Neural cell (in vitro differentiated cells): ENCODE results near the gene CIZ1. TPM values are rescaled to one million over a fixed set of nuclear protein-coding genes. Genes with fewer than 3 reads are reported as not detected.

Experiments
- H2AFZ ChIP-seq: fragments of 200-600, 300-800 bp; sonication (generic), shearing (Covaris generic); 2 replicates; pipeline ENCODE4 v1.6.0; 2014; ENCODE audit warnings: low read depth, mild to moderate bottlenecking, antibody characterized with exemption, low read length, moderate library complexity
- H3F3A ChIP-seq: fragments of 200-600 bp; shearing (Covaris generic); 2 replicates; pipeline ENCODE4 v1.6.1; 2016; ENCODE audit warnings: mild to moderate bottlenecking, moderate library complexity, mixed read lengths, antibody characterized with exemption, low read length; ENCODE audit not compliant: insufficient read depth, poor library complexity, severe bottlenecking
- H3K27ac ChIP-seq: fragments of 200-600, 300-800 bp; sonication (generic), shearing (Covaris generic); 2 replicates; pipeline ENCODE4 v1.5.1; 2014; ENCODE audit warnings: mild to moderate bottlenecking, low read length, moderate library complexity
- H3K27me3 ChIP-seq: fragments of 300-800, 200-600 bp; sonication (generic), shearing (Covaris generic); 2 replicates; pipeline ENCODE4 v1.6.0; 2014; ENCODE audit warnings: mild to moderate bottlenecking, low read depth, low read length, moderate library complexity; ENCODE audit not compliant: insufficient read depth
- H3K36me3 ChIP-seq: fragments of 300-800, 200-600 bp; sonication (generic), shearing (Covaris generic); 2 replicates; pipeline ENCODE4 v1.5.1; 2014; ENCODE audit warnings: mild to moderate bottlenecking, antibody characterized with exemption, low read length, moderate library complexity; ENCODE audit not compliant: insufficient read depth
- H3K4me2 ChIP-seq: fragments of 300-800, 200-600 bp; sonication (generic), shearing (Covaris generic); 2 replicates; pipeline ENCODE4 v1.6.0; 2014; ENCODE audit warnings: mild to moderate bottlenecking, low read length
- H3K4me3 ChIP-seq: fragments of 300-800, 200-600 bp; sonication (generic), shearing (Covaris generic); 2 replicates; pipeline ENCODE4 v1.5.1; 2014; ENCODE audit warnings: mild to moderate bottlenecking, low read length, moderate library complexity
- H3K79me2 ChIP-seq: fragments of 200-600 bp; shearing (Covaris generic); replicated peaks from 2 replicates; pipeline ENCODE4 v1.6.0; 2014; ENCODE audit warnings: mild to moderate bottlenecking, low read length, moderate library complexity; ENCODE audit not compliant: insufficient read depth
- H3K9ac ChIP-seq: fragments of 300-800, 200-600 bp; sonication (generic), shearing (Covaris generic); 2 replicates; pipeline ENCODE4 v1.6.1; 2016; ENCODE audit warnings: mild to moderate bottlenecking, low read length, mixed read lengths
- H3K9me2 ChIP-seq: fragments of 200-600 bp; shearing (Covaris generic); 2 replicates; pipeline ENCODE4 v1.6.1; 2016; ENCODE audit warnings: mild to moderate bottlenecking, low read length, mixed read lengths; ENCODE audit not compliant: insufficient read depth
- H3K9me3 ChIP-seq: fragments of 200-600, 300-800 bp; sonication (generic), shearing (Covaris generic); 2 replicates; pipeline ENCODE4 v1.6.1; 2016; ENCODE audit warnings: mild to moderate bottlenecking, mixed run types, low read length, moderate library complexity, mixed read lengths
- H4K20me1 ChIP-seq: fragments of 200-600 bp; shearing (Covaris generic); 2 replicates; pipeline ENCODE4 v1.6.1; 2016; ENCODE audit warnings: mild to moderate bottlenecking, mixed run types; ENCODE audit not compliant: insufficient read depth
- MXI1 ChIP-seq: fragments of 450-650 bp; conservative IDR thresholded peaks from 2 replicates; pipeline ENCODE4 v1.6.1; 2014; ENCODE audit warnings: antibody characterized with exemption, mild to moderate bottlenecking; ENCODE audit not compliant: poor library complexity, severe bottlenecking
- POLR2AphosphoS5 ChIP-seq: IDR thresholded peaks from 2 replicates; pipeline ENCODE4 v1.6.1; 2012
- REST ChIP-seq: IDR thresholded peaks from 2 replicates; pipeline ENCODE4 v1.6.1; 2012; ENCODE audit warnings: borderline replicate concordance
- SMC3 ChIP-seq: fragments of 450-650 bp; conservative IDR thresholded peaks from 2 replicates; pipeline ENCODE4 v1.6.1; 2014; ENCODE audit warnings: antibody characterized with exemption, mild to moderate bottlenecking, moderate library complexity; ENCODE audit not compliant: poor library complexity
- polyA plus RNA-seq: library from polyadenylated mRNA; depleted of rRNA; stranded (reverse); fragments of >200 nt; gene quantifications from 2 replicates; pipeline ENCODE4 v1.2.3, GENCODE V29; 2014

CIZ1 gene
- polyA plus RNA-seq, 1 donor from 2014 or later = 25.6 TPM

DNA sequence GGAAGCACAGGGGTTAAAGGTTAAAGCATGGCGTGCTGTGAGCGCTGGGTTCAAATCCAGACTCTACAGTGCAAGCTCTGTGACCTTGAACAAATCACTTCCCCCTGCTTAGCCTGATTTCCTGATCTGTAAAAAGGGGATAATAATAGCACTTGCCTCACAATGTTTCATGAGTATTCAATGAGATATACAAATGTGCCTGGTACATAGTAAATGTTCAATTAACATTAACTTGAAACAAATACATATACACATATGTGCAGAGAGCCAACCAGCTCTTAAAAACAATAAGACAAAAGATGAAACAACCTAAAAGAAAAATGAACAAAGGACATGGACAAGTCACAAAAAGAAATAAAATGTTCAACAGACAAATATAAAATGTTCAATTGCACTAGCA lies 4.0 kb downstream of the CIZ1 start:
- TF ChIP-seq REST (no peak), POLR2AphosphoS5 (no peak), MXI1 (no peak), SMC3 (no peak)

GRCh38 chr9:128185979-128186965 lies 5.1 kb downstream of the CIZ1 start:
- Histone ChIP-seq H3F3A (no peaks in the 10 kb centered on the region), H3K9me3 (no peaks in the 10 kb centered on the region), H3K4me2 (no peak overlapping the region), H3K27me3 (no peaks in the 10 kb centered on the region), H2AFZ (no peak overlapping the region), H3K36me3 (peaks cover 5% of the 10 kb centered on the region), H3K9me2 (no peaks in the 10 kb centered on the region), H3K4me3 (no peak overlapping the region), H3K27ac (no peak overlapping the region), H3K9ac (no peak overlapping the region), H3K79me2 (peaks cover 6% of the 10 kb centered on the region), H4K20me1 (no peaks in the 10 kb centered on the region)
- no peak for TF ChIP-seq MXI1
- TF ChIP-seq REST = no peak

More for the DNA sequence above, 4.0 kb downstream of the CIZ1 start:
- H3K9me3 ChIP-seq = no peaks in the 10 kb centered on the region
- H3K27me3 ChIP-seq = no peaks in the 10 kb centered on the region
- H2AFZ ChIP-seq = no peak overlapping the region
- no peak overlapping the region for H3K4me2 ChIP-seq
- H4K20me1 ChIP-seq = no peaks in the 10 kb centered on the region
- peaks cover 5% of the 10 kb centered on the region for H3K36me3 ChIP-seq
- H3K9ac ChIP-seq = no peak overlapping the region
- no peak overlapping the region for H3K27ac ChIP-seq
- peaks cover 8% of the 10 kb centered on the region for H3K79me2 ChIP-seq
- H3K4me3 ChIP-seq = no peak overlapping the region
- H3F3A ChIP-seq = no peaks in the 10 kb centered on the region
- no peaks in the 10 kb centered on the region for H3K9me2 ChIP-seq
